Uterus (tissue), 4 donors: ENCODE data around the gene COL18A1. TPM values are rescaled to one million over a fixed set of nuclear protein-coding genes. Genes with fewer than 3 reads are reported as not detected.

ENCODE experiments used
- DNase-seq, 2 donors: peaks; one replicate each; pipeline ENCODE4 v3.0.0-alpha.2; 2019 to 2020
- H3K27ac ChIP-seq, 2 donors: fragments of 200-600 bp; sonication (generic); 1 replicate in 1 of 2; 2 replicates in 1 of 2; pipeline ENCODE4 v1.5.1; 2016 to 2018
- H3K27me3 ChIP-seq, 2 donors: fragments of 200-600 bp; sonication (generic); one replicate each; pipeline ENCODE4 v1.5.1; 2018 to 2019; ENCODE audit warnings: control low read depth in 1 of 2
- H3K36me3 ChIP-seq, 2 donors: fragments of 200-600 bp; sonication (generic); one replicate each; pipeline ENCODE4 v1.5.1; 2019; ENCODE audit warnings: control low read depth in 1 of 2
- H3K4me1 ChIP-seq, 2 donors: fragments of 200-600 bp; sonication (generic); one replicate each; pipeline ENCODE4 v1.5.1; 2018 to 2019; ENCODE audit warnings: control low read depth in 1 of 2
- H3K4me3 ChIP-seq, 2 donors: fragments of 200-600 bp; sonication (generic); 1 replicate in 1 of 2; 2 replicates in 1 of 2; pipeline ENCODE4 v1.5.1; 2018 to 2019; ENCODE audit warnings: mild to moderate bottlenecking in 1 of 2
- H3K9me3 ChIP-seq, 2 donors: fragments of 200-600 bp; sonication (generic); one replicate each; pipeline ENCODE4 v1.5.1; 2019; ENCODE audit warnings: control low read depth in 1 of 2
- CTCF ChIP-seq, 4 experiments: fragments of 200-600 bp in 2 of 4; fragments of 450-650 bp in 2 of 4; sonication (generic) in 2 of 4; IDR thresholded peaks; one replicate each; pipeline ENCODE4 v1.5.1; 2016 to 2019; ENCODE audit warnings: antibody characterized with exemption in 4 of 4, mild to moderate bottlenecking in 2 of 4, moderate library complexity in 1 of 4
- POLR2A ChIP-seq, 2 donors: fragments of 450-650 bp; IDR thresholded peaks; one replicate each; pipeline ENCODE4 v1.6.1; 2016; ENCODE audit warnings: antibody characterized with exemption in 2 of 2, mild to moderate bottlenecking in 1 of 2, moderate library complexity in 1 of 2
- intact Hi-C: fragments of 100-400 bp; cut with DNase I; formaldehyde crosslinking; loops from one replicate; pipeline ENCODE4 v1.15.1; 2023; ENCODE audit warnings: low total_unique reads
- total RNA-seq, 4 donors: library from RNA; depleted of rRNA in 3 of 4; stranded (reverse); fragments of >200 nt in 3 of 4; gene quantifications; one replicate each; pipeline versions ENCODE4 v1.1.0 to v1.2.4, GENCODE V29; 2014 to 2023
- donor health status: DM: yes; HTN: yes; CAD: no.

The COL18A1 gene
- total RNA-seq, 4 donors from 2014 or later: 73.0 to 223 (median 152) TPM

- H3K27ac ChIP-seq: no peak overlapping the region
- no peaks in the 10 kb centered on the region for H3K27me3 ChIP-seq
- no peak for DNase-seq
- no peaks in the 10 kb centered on the region for H3K9me3 ChIP-seq
- no peaks in the 10 kb centered on the region for H3K36me3 ChIP-seq
- H3K4me3 ChIP-seq: no peak overlapping the region
- H3K4me1 ChIP-seq: peaks cover 0 to 18% of the 10 kb centered on the region in 2 donors
- TF ChIP-seq POLR2A (IDR thresholded peaks at IDR 0.05) (no peak), CTCF (IDR thresholded peaks at IDR 0.05) (no peak)
- intact Hi-C loops: no loop called here
Measured at GRCh38 chr21:45475797-45476570, 71.0 kb downstream of the COL18A1 start.

DNA sequence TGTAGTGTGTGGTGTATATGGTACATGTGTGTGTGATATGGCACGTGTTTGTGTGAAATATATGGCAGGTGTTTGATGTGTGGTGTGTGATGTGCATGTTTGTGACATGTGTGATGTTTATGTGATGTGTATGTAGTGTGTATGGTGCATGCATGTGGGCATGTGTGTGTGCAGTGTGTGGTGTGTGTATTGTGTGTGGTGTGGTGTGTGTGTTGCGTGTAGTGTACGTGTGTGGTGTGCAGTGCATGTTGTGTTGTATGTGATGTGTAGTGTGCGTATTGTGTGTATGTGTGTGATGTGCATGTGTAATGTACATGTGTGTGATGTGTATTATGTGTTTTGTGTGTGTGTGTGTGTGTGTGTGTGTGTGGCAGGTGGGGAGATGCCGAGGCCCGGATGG is 71.6 kb downstream of the COL18A1 start:
- no peak for TF ChIP-seq POLR2A (IDR thresholded peaks at IDR 0.05)
- TF ChIP-seq CTCF (IDR thresholded peaks at IDR 0.05): no peak
- no peaks in the 10 kb centered on the region for H3K36me3 ChIP-seq
- no peaks in the 10 kb centered on the region for H3K9me3 ChIP-seq

GRCh38 chr21:45477176-45478114 is 72.5 kb downstream of the COL18A1 start:
- Histone ChIP-seq H3K36me3 (no peaks in the 10 kb centered on the region), H3K27me3 (no peaks in the 10 kb centered on the region), H3K9me3 (no peaks in the 10 kb centered on the region), H3K4me1 (peaks cover 0 to 7% of the 10 kb centered on the region in 2 donors), H3K4me3 (no peak overlapping the region), H3K27ac (peak overlapping the region in 1 of 2 donors; percentile 22)
- no peak for TF ChIP-seq POLR2A (IDR thresholded peaks at IDR 0.05)
- TF ChIP-seq CTCF (IDR thresholded peaks at IDR 0.05): no peak
- intact Hi-C loops: no loop called here
- DNase-seq: no peak

More for the DNA sequence above, 71.6 kb downstream of the COL18A1 start:
- intact Hi-C loops: no loop called here
- no peaks in the 10 kb centered on the region for H3K27me3 ChIP-seq
- peaks cover 0 to 16% of the 10 kb centered on the region in 2 donors for H3K4me1 ChIP-seq
- no peak overlapping the region for H3K4me3 ChIP-seq
- DNase-seq: no peak
- no peak overlapping the region for H3K27ac ChIP-seq

- peak overlapping the region in 1 of 2 donors; percentile 22 for H3K27ac ChIP-seq
- H3K9me3 ChIP-seq: no peaks in the 10 kb centered on the region
- no peaks in the 10 kb centered on the region for H3K27me3 ChIP-seq
- H3K4me1 ChIP-seq: no peaks in the 10 kb centered on the region
- H3K36me3 ChIP-seq: no peaks in the 10 kb centered on the region
- no peak overlapping the region for H3K4me3 ChIP-seq
- intact Hi-C loops: no loop called here
- DNase-seq: peak; percentile 59 to 73
- TF ChIP-seq CTCF (IDR thresholded peaks at IDR 0.05) (peak; percentile 66 to 76 (median 72)), POLR2A (IDR thresholded peaks at IDR 0.05) (no peak)
Measured at GRCh38 chr21:45478115-45478801, 73.3 kb downstream of the COL18A1 start.
